Gastrocnemius medialis (tissue), 4 donors: Measurements from ENCODE around the gene TRIO. TPM values are rescaled to one million over a fixed set of nuclear protein-coding genes. Genes with fewer than 3 reads are reported as not detected.

Experiments
- ATAC-seq, 2 donors: fragments of 150-250 bp; one replicate each; pipeline ENCODE4 v1.9.1; 2016
- DNase-seq, 2 donors: peaks; one replicate each; pipeline ENCODE4 v3.0.0-alpha.2; 2019
- H3K27ac ChIP-seq, 4 donors: fragments of 200-600 bp; sonication (generic); 1 replicate in 1 of 4; 2 replicates in 3 of 4; pipeline ENCODE4 v1.5.1; 2016 to 2018; ENCODE audit warnings: mild to moderate bottlenecking in 2 of 4, moderate library complexity in 1 of 4
- H3K27me3 ChIP-seq, 3 donors: fragments of 200-600 bp; sonication (generic) in 2 of 3; 1 replicate in 1 of 3; 2 replicates in 2 of 3; pipeline versions ENCODE4 v1.5.1 to v1.6.0; 2016 to 2019; ENCODE audit warnings: mild to moderate bottlenecking in 1 of 3, moderate library complexity in 1 of 3
- H3K36me3 ChIP-seq, 2 donors: fragments of 200-600 bp; sonication (generic) in 1 of 2; one replicate each; pipeline ENCODE4 v1.5.1; 2017 to 2018
- H3K4me1 ChIP-seq, 2 donors: fragments of 200-600 bp; sonication (generic) in 1 of 2; one replicate each; pipeline ENCODE4 v1.5.1; 2016 to 2017; ENCODE audit warnings: mild to moderate bottlenecking in 2 of 2
- H3K4me3 ChIP-seq, 4 donors: fragments of 200-600 bp; sonication (generic) in 3 of 4; 1 replicate in 1 of 4; 2 replicates in 3 of 4; pipeline ENCODE4 v1.5.1; 2016 to 2019; ENCODE audit warnings: mild to moderate bottlenecking in 2 of 4
- H3K9me3 ChIP-seq, 3 donors: fragments of 200-600 bp; sonication (generic) in 2 of 3; 1 replicate in 1 of 3; 2 replicates in 2 of 3; pipeline ENCODE4 v1.5.1; 2016 to 2019
- POLR2A ChIP-seq, 2 donors: fragments of 450-650 bp; IDR thresholded peaks; one replicate each; pipeline ENCODE4 v1.6.1; 2017; ENCODE audit warnings: antibody characterized with exemption in 2 of 2, mild to moderate bottlenecking in 2 of 2, moderate library complexity in 2 of 2
- in situ Hi-C, 4 donors: fragments of 200-750 bp; cut with MboI; loops; one replicate each; pipeline versions ENCODE4 v1.15.0 to v1.8.0; 2017; ENCODE audit warnings: low sequenced_read_pairs in 4 of 4
- intact Hi-C: fragments of 100-400 bp; cut with DNase I; formaldehyde crosslinking; loops from one replicate; pipeline ENCODE4 v1.15.1; 2023; ENCODE audit warnings: low total_unique reads
- total RNA-seq, 4 donors: library from RNA; depleted of rRNA; stranded (reverse); fragments of >200 nt; gene quantifications; one replicate each; pipeline versions ENCODE4 v1.1.0 to v1.2.3, GENCODE V29; 2016
- TF ChIP-seq, protein P1 (sequence below), 5 experiments: fragments of 450-650 bp in 3 of 5; fragments of 200-600 bp in 2 of 5; sonication (generic) in 2 of 5; IDR thresholded peaks in 4 of 5; conservative IDR thresholded peaks in 1 of 5; 1 replicate in 4 of 5; 2 replicates in 1 of 5; pipeline ENCODE4 v1.5.1; 2016 to 2019; ENCODE audit warnings: antibody characterized with exemption in 5 of 5, mild to moderate bottlenecking in 3 of 5, moderate library complexity in 3 of 5

TRIO gene
- total RNA-seq, 4 donors from 2014 or later: 31.5 to 57.5 (median 50.4) TPM

DNA sequence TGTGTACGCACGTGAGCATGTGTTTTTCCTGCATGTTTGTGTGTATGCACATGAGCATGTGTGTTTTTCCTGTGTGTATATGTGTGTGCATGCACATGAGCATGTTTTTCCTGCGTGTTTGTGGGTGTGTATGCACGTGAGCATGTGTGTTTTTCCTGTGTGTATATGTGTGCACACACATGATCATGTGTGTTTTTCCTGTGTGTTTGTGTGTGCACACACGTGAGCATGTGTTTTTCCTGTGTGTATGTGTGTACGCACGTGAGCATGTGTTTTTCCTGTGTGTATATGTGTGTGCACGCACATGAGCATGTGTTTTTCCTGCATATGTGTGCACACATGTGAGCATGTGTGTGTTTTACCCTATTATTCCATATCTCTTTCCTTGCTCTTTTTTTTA is 205.9 kb downstream of the TRIO start:
- no peak overlapping the region for H3K4me3 ChIP-seq
- no peaks in the 10 kb centered on the region for H3K9me3 ChIP-seq
- no peaks in the 10 kb centered on the region for H3K27me3 ChIP-seq
- peaks cover 0 to 5% of the 10 kb centered on the region in 2 donors for H3K36me3 ChIP-seq
- in situ Hi-C loops (no loop called here), intact Hi-C loops (no loop called here)
- no peak for TF ChIP-seq POLR2A (IDR thresholded peaks at IDR 0.05)
- TF ChIP-seq, protein P1, sequence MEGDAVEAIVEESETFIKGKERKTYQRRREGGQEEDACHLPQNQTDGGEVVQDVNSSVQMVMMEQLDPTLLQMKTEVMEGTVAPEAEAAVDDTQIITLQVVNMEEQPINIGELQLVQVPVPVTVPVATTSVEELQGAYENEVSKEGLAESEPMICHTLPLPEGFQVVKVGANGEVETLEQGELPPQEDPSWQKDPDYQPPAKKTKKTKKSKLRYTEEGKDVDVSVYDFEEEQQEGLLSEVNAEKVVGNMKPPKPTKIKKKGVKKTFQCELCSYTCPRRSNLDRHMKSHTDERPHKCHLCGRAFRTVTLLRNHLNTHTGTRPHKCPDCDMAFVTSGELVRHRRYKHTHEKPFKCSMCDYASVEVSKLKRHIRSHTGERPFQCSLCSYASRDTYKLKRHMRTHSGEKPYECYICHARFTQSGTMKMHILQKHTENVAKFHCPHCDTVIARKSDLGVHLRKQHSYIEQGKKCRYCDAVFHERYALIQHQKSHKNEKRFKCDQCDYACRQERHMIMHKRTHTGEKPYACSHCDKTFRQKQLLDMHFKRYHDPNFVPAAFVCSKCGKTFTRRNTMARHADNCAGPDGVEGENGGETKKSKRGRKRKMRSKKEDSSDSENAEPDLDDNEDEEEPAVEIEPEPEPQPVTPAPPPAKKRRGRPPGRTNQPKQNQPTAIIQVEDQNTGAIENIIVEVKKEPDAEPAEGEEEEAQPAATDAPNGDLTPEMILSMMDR (IDR thresholded peaks at IDR 0.05 in 4 of 5, conservative IDR thresholded peaks at IDR 0.05 in 1 of 5): no peak
- ATAC-seq (no peak), DNase-seq (no peak)
- H3K4me1 ChIP-seq: no peaks in the 10 kb centered on the region
- H3K27ac ChIP-seq: no peak overlapping the region

DNA sequence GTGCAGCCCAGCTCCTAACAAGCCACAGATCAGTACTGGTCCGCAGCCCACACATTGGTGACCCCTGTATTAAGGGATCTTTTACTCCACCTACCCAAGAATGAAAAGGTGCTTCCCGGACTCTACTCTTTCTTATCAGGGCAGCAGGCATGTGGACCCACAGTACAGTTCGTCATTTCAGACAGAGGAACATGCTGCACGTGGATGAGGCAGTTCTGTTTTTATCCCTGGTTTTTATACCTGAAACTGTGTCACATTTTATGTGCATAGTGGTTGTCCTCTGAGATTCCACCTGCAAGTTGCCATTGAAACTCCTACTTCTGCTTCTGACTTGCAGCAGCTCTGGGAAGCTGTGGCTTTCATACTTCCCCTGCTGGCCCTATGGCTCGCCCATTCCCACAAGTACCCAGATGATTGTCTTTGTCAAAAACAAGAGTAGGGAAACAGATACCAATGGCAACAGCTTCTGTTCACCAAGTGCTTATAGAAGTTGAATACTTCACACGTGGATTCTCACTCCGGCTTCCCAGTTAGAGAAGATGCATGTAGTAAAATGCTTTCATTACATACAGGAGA is 208.0 kb downstream of the TRIO start:
- ATAC-seq (no peak), DNase-seq (no peak)
- Histone ChIP-seq H3K36me3 (peaks cover 0 to 5% of the 10 kb centered on the region in 2 donors), H3K27ac (no peak overlapping the region), H3K4me1 (no peaks in the 10 kb centered on the region), H3K4me3 (no peak overlapping the region), H3K27me3 (no peaks in the 10 kb centered on the region), H3K9me3 (no peaks in the 10 kb centered on the region)
- TF ChIP-seq, protein P1 (IDR thresholded peaks at IDR 0.05 in 4 of 5, conservative IDR thresholded peaks at IDR 0.05 in 1 of 5): no peak
- no peak for TF ChIP-seq POLR2A (IDR thresholded peaks at IDR 0.05)
- intact Hi-C loops: loop anchor here (5.0 kb wide), 1 partner anchor 244 kb away; no protein-coding TSS in a partner anchor
- in situ Hi-C loops: loop anchor here (5.0 to 25.0 kb wide), 5 partner anchors 286 to 661 kb away; no protein-coding TSS in a partner anchor

DNA sequence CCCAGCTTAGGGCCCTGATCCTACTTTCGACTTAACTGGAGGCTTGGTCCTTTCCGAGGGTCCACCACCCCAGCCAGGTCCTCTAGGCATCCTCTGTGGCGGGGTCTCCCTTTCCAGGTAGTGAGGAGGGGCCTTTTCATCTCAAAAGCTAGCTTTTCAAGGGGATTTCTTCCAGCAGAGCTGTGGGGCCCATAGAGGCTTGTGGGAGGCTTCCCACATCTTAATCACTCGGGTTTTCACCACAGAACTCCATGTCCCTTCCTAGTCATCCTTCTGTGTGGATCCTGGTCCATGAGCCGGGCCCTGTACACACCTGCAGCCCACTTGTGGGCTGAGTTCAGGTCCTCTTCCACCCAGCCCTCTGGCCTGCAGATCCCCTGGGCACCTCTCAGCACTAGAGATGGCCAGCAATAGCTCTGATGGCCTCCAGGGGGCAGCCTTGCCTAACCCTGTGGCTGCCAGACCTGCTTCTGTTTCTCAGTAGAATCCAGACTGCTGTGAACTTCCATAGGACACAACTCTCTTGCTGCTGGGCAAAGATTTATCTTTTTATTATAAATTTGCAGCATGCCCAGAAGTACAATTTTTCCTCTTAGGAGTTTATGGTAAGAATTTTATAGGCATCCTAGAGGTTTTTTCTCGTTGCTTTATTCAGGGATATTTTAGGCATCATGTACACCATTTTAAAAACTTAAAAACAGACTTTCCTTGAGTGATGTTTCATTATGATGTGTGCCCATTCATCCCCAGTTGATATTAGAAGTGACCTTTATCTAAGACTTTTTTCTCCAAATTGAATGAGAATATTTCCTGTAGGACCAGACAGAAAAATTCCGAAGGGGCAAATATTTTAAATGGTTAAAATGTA is 208.9 kb downstream of the TRIO start:
- in situ Hi-C loops (loop anchor here (5.0 to 25.0 kb wide), 5 partner anchors 285 to 660 kb away; no protein-coding TSS in a partner anchor), intact Hi-C loops (loop anchor here (1.0 to 5.0 kb wide), 2 partner anchors 245 to 296 kb away; no protein-coding TSS in a partner anchor)
- no peak for TF ChIP-seq POLR2A (IDR thresholded peaks at IDR 0.05)
- TF ChIP-seq, protein P1 (IDR thresholded peaks at IDR 0.05 in 4 of 5, conservative IDR thresholded peaks at IDR 0.05 in 1 of 5): peak; percentile 69 to 96 (median 79)
- Histone ChIP-seq H3K9me3 (no peaks in the 10 kb centered on the region), H3K27me3 (no peaks in the 10 kb centered on the region), H3K4me3 (no peak overlapping the region), H3K36me3 (no peaks in the 10 kb centered on the region), H3K4me1 (no peaks in the 10 kb centered on the region), H3K27ac (no peak overlapping the region)
- DNase-seq (peak; percentile 19 to 57), ATAC-seq (peak; percentile 78 to 94)

DNA sequence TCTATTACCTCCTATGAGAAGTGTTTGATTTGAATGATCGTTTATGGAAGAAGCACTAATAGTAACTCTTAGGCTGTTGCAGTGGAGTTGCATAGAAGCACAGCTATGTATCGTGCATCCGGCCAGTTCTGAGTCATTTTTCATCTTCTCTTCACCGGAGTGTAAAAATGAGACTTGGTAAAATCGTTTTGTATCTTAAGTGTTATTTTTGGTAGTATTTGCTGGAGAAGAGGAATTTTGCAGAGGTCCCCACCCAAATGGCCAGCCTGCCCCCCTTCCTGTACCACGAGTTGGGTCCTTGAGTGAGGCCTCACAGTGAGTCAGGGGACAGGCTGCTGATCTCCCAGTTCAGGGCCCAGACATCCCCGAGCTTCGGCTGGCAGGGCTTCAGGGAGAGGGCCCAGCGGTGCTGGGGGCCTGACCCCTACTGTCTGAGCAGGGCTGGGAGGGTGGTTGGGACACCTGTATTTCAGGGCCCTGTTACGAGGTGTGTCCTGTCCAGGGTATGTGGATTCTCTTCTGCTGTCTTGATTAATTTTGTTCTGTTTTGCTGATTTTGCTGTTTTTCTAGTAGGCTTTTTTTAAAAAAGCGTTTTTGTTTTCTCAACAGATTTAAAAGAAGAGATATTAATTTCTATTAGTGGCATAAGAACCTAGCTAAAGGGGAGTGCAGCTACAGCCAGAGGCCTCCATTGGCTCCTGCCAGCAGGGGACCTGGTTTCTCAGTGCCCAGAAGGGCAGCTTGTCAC is 210.8 kb downstream of the TRIO start:
- H3K4me3 ChIP-seq: no peak overlapping the region
- no peak for ATAC-seq
- no peaks in the 10 kb centered on the region for H3K4me1 ChIP-seq
- H3K9me3 ChIP-seq: no peaks in the 10 kb centered on the region
- no peak for DNase-seq
- no peaks in the 10 kb centered on the region for H3K36me3 ChIP-seq
- intact Hi-C loops (loop anchor here (5.0 kb wide), 1 partner anchor 247 kb away; no protein-coding TSS in a partner anchor), in situ Hi-C loops (loop anchor here (5.0 to 25.0 kb wide), 5 partner anchors 283 to 658 kb away; no protein-coding TSS in a partner anchor)
- no peak overlapping the region for H3K27ac ChIP-seq
- TF ChIP-seq, protein P1 (IDR thresholded peaks at IDR 0.05 in 4 of 5, conservative IDR thresholded peaks at IDR 0.05 in 1 of 5): no peak
- no peak for TF ChIP-seq POLR2A (IDR thresholded peaks at IDR 0.05)
- H3K27me3 ChIP-seq: no peaks in the 10 kb centered on the region
